ENCODE results near the gene KRTAP7-1. TPM values are rescaled to one million over a fixed set of nuclear protein-coding genes. Genes with fewer than 3 reads are reported as not detected.

Gene KRTAP7-1
- total RNA-seq = 10 to 100 TPM in 1 of 4 donors, 1 to 10 TPM in 1, not detected in 2; 9.4 to 57.8 TPM

GRCh38 chr21:30829659-30830058 lies at the start of gene KRTAP7-1:
TSS of gene KRTAP7-1 (minus strand) at chr21:30829759. CDS start at chr21:30829698, 61 bp downstream.
- Histone ChIP-seq H3K4me3 (no peak within 1 kb of the TSS), H3K27ac (no peak within 1 kb of the TSS), H3K27me3 (no peaks in the 10 kb centered on the region), H3K36me3 (no peaks in the 10 kb centered on the region), H3K4me1 (no peaks in the 10 kb centered on the region), H3K9me3 (peaks cover 8% of the 10 kb centered on the region)
- TF ChIP-seq POLR2A (IDR thresholded peaks at IDR 0.05) (no peak), EP300 (IDR thresholded peaks at IDR 0.05) (no peak), CTCF (IDR thresholded peaks at IDR 0.05) (no peak), POLR2AphosphoS5 (IDR thresholded peaks at IDR 0.05) (no peak)
- 74% methylated on average over 4 of the region's 4 CpGs for WGBS
- DNase-seq (ENCODE audit: low spot score in 2 of 2) = no peak

GRCh38 chr21:30874526-30874925 lies 45.0 kb upstream of the KRTAP7-1 start:
- H3K27ac ChIP-seq = no peak overlapping the region
- DNase-seq (ENCODE audit: low spot score in 2 of 2) = no peak
- no peaks in the 10 kb centered on the region for H3K9me3 ChIP-seq
- H3K27me3 ChIP-seq = no peaks in the 10 kb centered on the region
- no peaks in the 10 kb centered on the region for H3K4me1 ChIP-seq
- H3K36me3 ChIP-seq = no peaks in the 10 kb centered on the region
- TF ChIP-seq CTCF (IDR thresholded peaks at IDR 0.05) (no peak), EP300 (IDR thresholded peaks at IDR 0.05) (no peak), POLR2A (IDR thresholded peaks at IDR 0.05) (no peak), POLR2AphosphoS5 (IDR thresholded peaks at IDR 0.05) (no peak)
- WGBS = 25% methylated on average over 2 of the region's 2 CpGs
- no peak overlapping the region for H3K4me3 ChIP-seq

GRCh38 chr21:30847627-30848500 lies 18.3 kb upstream of the KRTAP7-1 start:
- H3K27me3 ChIP-seq = no peaks in the 10 kb centered on the region
- no peaks in the 10 kb centered on the region for H3K4me1 ChIP-seq
- H3K4me3 ChIP-seq = no peak overlapping the region
- H3K9me3 ChIP-seq = no peaks in the 10 kb centered on the region
- WGBS = 87% methylated on average over 9 of the region's 9 CpGs
- no peaks in the 10 kb centered on the region for H3K36me3 ChIP-seq
- H3K27ac ChIP-seq = no peak overlapping the region
- DNase-seq (ENCODE audit: low spot score in 2 of 2) = no peak
- TF ChIP-seq CTCF (IDR thresholded peaks at IDR 0.05) (no peak), POLR2A (IDR thresholded peaks at IDR 0.05) (no peak), POLR2AphosphoS5 (IDR thresholded peaks at IDR 0.05) (no peak), EP300 (IDR thresholded peaks at IDR 0.05) (no peak)

GRCh38 chr21:30842990-30843389 lies 13.4 kb upstream of the KRTAP7-1 start:
- no peak for TF ChIP-seq POLR2AphosphoS5 (IDR thresholded peaks at IDR 0.05)
- TF ChIP-seq EP300 (IDR thresholded peaks at IDR 0.05) = no peak
- TF ChIP-seq CTCF (IDR thresholded peaks at IDR 0.05) = no peak
- TF ChIP-seq POLR2A (IDR thresholded peaks at IDR 0.05) = no peak
- Histone ChIP-seq H3K4me1 (no peaks in the 10 kb centered on the region), H3K27me3 (no peaks in the 10 kb centered on the region), H3K27ac (no peak overlapping the region), H3K4me3 (no peak overlapping the region), H3K9me3 (no peaks in the 10 kb centered on the region), H3K36me3 (no peaks in the 10 kb centered on the region)
- no peak for DNase-seq (ENCODE audit: low spot score in 2 of 2)

GRCh38 chr21:30839304-30839703 lies 9.7 kb upstream of the KRTAP7-1 start:
- H3K36me3 ChIP-seq = no peaks in the 10 kb centered on the region
- TF ChIP-seq POLR2A (IDR thresholded peaks at IDR 0.05) (no peak), POLR2AphosphoS5 (IDR thresholded peaks at IDR 0.05) (no peak), CTCF (IDR thresholded peaks at IDR 0.05) (peak in 1 of 2 donors; percentile 23)
- H3K27ac ChIP-seq = no peak overlapping the region
- H3K4me3 ChIP-seq = no peak overlapping the region
- no peaks in the 10 kb centered on the region for H3K9me3 ChIP-seq
- no peaks in the 10 kb centered on the region for H3K27me3 ChIP-seq
- 47% methylated on average over 5 of the region's 5 CpGs for WGBS
- DNase-seq (ENCODE audit: low spot score in 2 of 2) = no peak
- no peaks in the 10 kb centered on the region for H3K4me1 ChIP-seq
